SU-DHL-6 (cell line): ENCODE measurements around the gene ADAD1.

Experiments used
- H2AFZ ChIP-seq: fragments of 200-600 bp; sonication (generic); 2 replicates; pipeline ENCODE4 v1.6.1; 2014; ENCODE audit warnings: low read depth, mild to moderate bottlenecking, moderate library complexity, mixed read lengths, antibody characterized with exemption, low read length; ENCODE audit not compliant: severe bottlenecking
- H3F3A ChIP-seq: fragments of 200-600 bp; shearing (Covaris generic); 2 replicates; pipeline ENCODE4 v1.6.0; 2016; ENCODE audit warnings: antibody characterized with exemption, mild to moderate bottlenecking; ENCODE audit not compliant: insufficient read depth
- H3K27ac ChIP-seq: fragments of 200-600 bp; sonication (generic); 2 replicates; pipeline ENCODE4 v1.5.1; 2016; ENCODE audit warnings: low read depth, mild to moderate bottlenecking, low read length, moderate library complexity, mixed read lengths
- H3K27me3 ChIP-seq: fragments of 200-600 bp; sonication (generic), shearing (Covaris generic); 2 replicates; pipeline ENCODE4 v1.6.0; 2014; ENCODE audit warnings: mild to moderate bottlenecking, low read length
- H3K36me3 ChIP-seq: fragments of 200-600 bp; sonication (generic); 2 replicates; pipeline ENCODE4 v1.6.1; 2014; ENCODE audit warnings: mild to moderate bottlenecking, low read length, mixed read lengths
- H3K4me2 ChIP-seq: fragments of 300-600, 200-600 bp; shearing (Covaris generic), sonication (generic); 2 replicates; pipeline ENCODE4 v1.6.0; 2014; ENCODE audit warnings: low read length, low read depth, mild to moderate bottlenecking; ENCODE audit not compliant: poor library complexity, severe bottlenecking
- H3K4me3 ChIP-seq: fragments of 200-600 bp; sonication (generic); 2 replicates; pipeline ENCODE4 v1.5.1; 2014; ENCODE audit warnings: antibody characterized with exemption, low read length, mild to moderate bottlenecking, mixed read lengths; ENCODE audit not compliant: insufficient read depth, poor library complexity, severe bottlenecking
- H3K79me2 ChIP-seq: fragments of 200-600 bp; sonication (generic); 2 replicates; pipeline ENCODE4 v1.6.1; 2014; ENCODE audit warnings: mild to moderate bottlenecking, low read length, moderate library complexity; ENCODE audit not compliant: insufficient read depth
- H3K9ac ChIP-seq: fragments of 200-600 bp; sonication (generic); 2 replicates; pipeline ENCODE4 v1.7.0; 2014; ENCODE audit warnings: mild to moderate bottlenecking, low read length
- H3K9me2 ChIP-seq: fragments of 200-600 bp; sonication (generic); replicated peaks from 2 replicates; pipeline ENCODE4 v1.6.1; 2014; ENCODE audit warnings: low read length; ENCODE audit not compliant: insufficient read depth
- H3K9me3 ChIP-seq: fragments of 200-600 bp; sonication (generic); 2 replicates; pipeline ENCODE4 v1.6.1; 2014; ENCODE audit warnings: low read length, mixed read lengths; ENCODE audit not compliant: insufficient read depth
- H4K20me1 ChIP-seq: fragments of 200-600 bp; sonication (generic); 2 replicates; pipeline ENCODE4 v1.6.1; 2014; ENCODE audit warnings: low read depth, mild to moderate bottlenecking, antibody characterized with exemption, low read length, moderate library complexity, mixed read lengths
- CTCF ChIP-seq: fragments of 200-600 bp; sonication (generic); IDR thresholded peaks from one replicate; pipeline ENCODE4 v1.5.1; 2017; ENCODE audit warnings: antibody characterized with exemption, mild to moderate bottlenecking, low read length, moderate library complexity; ENCODE audit not compliant: insufficient read depth, poor library complexity, severe bottlenecking
- EZH2phosphoT487 ChIP-seq: fragments of 200-600 bp; sonication (generic), shearing (Covaris generic); conservative IDR thresholded peaks from 2 replicates; pipeline ENCODE4 v1.6.1; 2018; ENCODE audit warnings: mild to moderate bottlenecking, antibody characterized with exemption, low read length, moderate library complexity, mixed read lengths

Gene ADAD1

DNA sequence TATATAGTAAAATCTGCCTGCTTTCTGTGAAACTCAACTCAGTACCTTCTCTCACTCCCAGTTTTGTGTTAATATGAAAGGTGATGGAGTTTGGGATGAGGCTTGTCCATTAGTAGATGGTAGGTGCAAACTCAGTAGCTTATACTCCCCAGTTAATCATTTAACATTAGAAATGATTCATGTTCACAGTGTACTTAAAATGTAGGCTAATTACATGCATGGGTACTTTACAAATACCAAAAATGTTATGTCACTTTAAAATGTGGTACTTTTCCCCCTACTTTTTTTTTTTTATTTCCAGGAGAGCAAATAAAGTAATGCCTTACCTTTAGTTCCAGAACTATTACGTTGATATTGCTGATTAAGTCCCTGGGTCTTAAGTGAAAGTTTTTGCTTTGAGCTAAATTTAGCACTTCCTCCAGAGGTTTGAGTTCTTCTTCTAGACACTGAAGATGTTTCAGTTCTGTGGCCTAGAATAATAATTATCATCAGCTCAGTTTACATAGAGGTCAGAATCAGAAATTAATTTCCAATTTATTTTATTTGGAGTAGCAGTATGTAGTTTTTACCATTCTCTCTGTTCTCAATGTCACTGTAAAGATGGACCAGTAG, 74.7 kb downstream of the ADAD1 start:
- Histone ChIP-seq H3K9me3 (no peaks in the 10 kb centered on the region), H3F3A (no peaks in the 10 kb centered on the region), H3K27ac (no peak overlapping the region), H3K9ac (no peak overlapping the region), H2AFZ (no peak overlapping the region), H3K36me3 (no peaks in the 10 kb centered on the region), H3K79me2 (no peaks in the 10 kb centered on the region), H3K4me3 (no peak overlapping the region), H3K4me2 (no peak overlapping the region), H4K20me1 (no peaks in the 10 kb centered on the region), H3K9me2 (no peaks in the 10 kb centered on the region), H3K27me3 (no peaks in the 10 kb centered on the region)
- TF ChIP-seq EZH2phosphoT487 (no peak), CTCF (no peak)

- no peaks in the 10 kb centered on the region for H3K9me2 ChIP-seq
- H3F3A ChIP-seq = no peaks in the 10 kb centered on the region
- TF ChIP-seq CTCF = no peak
- TF ChIP-seq EZH2phosphoT487 = no peak
- no peak within 1 kb of the TSS for H3K27ac ChIP-seq
- H3K4me3 ChIP-seq = no peak within 1 kb of the TSS
- H3K27me3 ChIP-seq = no peaks in the 10 kb centered on the region
- H3K4me2 ChIP-seq = no peak within 1 kb of the TSS
- no peak within 1 kb of the TSS for H2AFZ ChIP-seq
- no peaks in the 10 kb centered on the region for H3K36me3 ChIP-seq
- no peaks in the 10 kb centered on the region for H3K79me2 ChIP-seq
- H3K9ac ChIP-seq = no peak within 1 kb of the TSS
- H4K20me1 ChIP-seq = no peaks in the 10 kb centered on the region
- no peaks in the 10 kb centered on the region for H3K9me3 ChIP-seq
These were observed 77.7 kb downstream of the ADAD1 start, which contains the start of gene IL2 for GRCh38 chr4:122456231-122457116. Gene IL2, minus strand, starts transcription at chr4:122456725. Its CDS starts 285 bp downstream, at chr4:122456440.

- Histone ChIP-seq H2AFZ (no peak overlapping the region), H3K9me3 (no peaks in the 10 kb centered on the region), H3K27me3 (no peaks in the 10 kb centered on the region), H3K4me3 (no peak overlapping the region), H3K79me2 (no peaks in the 10 kb centered on the region), H3K27ac (no peak overlapping the region), H3F3A (no peaks in the 10 kb centered on the region), H4K20me1 (no peaks in the 10 kb centered on the region), H3K4me2 (peak overlapping the region; percentile 37), H3K36me3 (no peaks in the 10 kb centered on the region), H3K9me2 (no peaks in the 10 kb centered on the region), H3K9ac (no peak overlapping the region)
- TF ChIP-seq CTCF = no peak
- TF ChIP-seq EZH2phosphoT487 = no peak
These were observed 79.8 kb downstream of the ADAD1 start for GRCh38 chr4:122458625-122459024.
